ENCODE results near the gene PYGM.

Gene PYGM

DNA sequence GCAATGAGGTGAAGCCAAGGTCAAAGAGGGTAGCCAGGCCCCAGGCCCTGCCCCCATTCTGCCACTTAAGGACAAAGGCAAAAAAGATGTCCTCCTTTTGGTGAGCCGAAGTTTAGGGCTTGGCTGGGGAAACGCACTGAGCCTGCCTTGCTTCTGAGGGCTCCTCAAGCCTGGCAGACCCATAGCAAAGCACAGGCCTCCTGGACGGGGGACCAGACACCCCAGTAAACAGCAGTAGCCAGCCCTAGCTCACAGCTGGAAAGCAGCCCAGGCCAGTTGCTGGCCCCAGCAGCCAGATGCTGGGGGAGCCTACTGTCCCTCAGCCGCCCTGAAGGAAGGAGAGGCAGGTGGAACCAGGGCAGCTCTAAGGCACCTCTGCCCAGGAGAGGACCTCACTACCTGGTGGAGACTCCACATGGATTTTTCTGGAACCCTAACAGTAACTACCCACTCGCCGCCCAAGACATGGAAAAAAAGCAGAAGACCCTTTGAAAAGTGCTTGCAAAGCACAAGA is 3.8 kb upstream of the PYGM start:
- in situ Hi-C loops (cut with MboI; ENCODE audit: low sequenced_read_pairs, unreplicated experiment) = no loop called here
- TF ChIP-seq, protein P1, sequence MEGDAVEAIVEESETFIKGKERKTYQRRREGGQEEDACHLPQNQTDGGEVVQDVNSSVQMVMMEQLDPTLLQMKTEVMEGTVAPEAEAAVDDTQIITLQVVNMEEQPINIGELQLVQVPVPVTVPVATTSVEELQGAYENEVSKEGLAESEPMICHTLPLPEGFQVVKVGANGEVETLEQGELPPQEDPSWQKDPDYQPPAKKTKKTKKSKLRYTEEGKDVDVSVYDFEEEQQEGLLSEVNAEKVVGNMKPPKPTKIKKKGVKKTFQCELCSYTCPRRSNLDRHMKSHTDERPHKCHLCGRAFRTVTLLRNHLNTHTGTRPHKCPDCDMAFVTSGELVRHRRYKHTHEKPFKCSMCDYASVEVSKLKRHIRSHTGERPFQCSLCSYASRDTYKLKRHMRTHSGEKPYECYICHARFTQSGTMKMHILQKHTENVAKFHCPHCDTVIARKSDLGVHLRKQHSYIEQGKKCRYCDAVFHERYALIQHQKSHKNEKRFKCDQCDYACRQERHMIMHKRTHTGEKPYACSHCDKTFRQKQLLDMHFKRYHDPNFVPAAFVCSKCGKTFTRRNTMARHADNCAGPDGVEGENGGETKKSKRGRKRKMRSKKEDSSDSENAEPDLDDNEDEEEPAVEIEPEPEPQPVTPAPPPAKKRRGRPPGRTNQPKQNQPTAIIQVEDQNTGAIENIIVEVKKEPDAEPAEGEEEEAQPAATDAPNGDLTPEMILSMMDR (IDR thresholded peaks at IDR 0.05; ENCODE audit: borderline replicate concordance, control extremely low read depth, extremely low read depth, insufficient read depth, missing control alignments) = no peak
- peak; percentile 22 for DNase-seq (ENCODE audit: low spot score)

DNA sequence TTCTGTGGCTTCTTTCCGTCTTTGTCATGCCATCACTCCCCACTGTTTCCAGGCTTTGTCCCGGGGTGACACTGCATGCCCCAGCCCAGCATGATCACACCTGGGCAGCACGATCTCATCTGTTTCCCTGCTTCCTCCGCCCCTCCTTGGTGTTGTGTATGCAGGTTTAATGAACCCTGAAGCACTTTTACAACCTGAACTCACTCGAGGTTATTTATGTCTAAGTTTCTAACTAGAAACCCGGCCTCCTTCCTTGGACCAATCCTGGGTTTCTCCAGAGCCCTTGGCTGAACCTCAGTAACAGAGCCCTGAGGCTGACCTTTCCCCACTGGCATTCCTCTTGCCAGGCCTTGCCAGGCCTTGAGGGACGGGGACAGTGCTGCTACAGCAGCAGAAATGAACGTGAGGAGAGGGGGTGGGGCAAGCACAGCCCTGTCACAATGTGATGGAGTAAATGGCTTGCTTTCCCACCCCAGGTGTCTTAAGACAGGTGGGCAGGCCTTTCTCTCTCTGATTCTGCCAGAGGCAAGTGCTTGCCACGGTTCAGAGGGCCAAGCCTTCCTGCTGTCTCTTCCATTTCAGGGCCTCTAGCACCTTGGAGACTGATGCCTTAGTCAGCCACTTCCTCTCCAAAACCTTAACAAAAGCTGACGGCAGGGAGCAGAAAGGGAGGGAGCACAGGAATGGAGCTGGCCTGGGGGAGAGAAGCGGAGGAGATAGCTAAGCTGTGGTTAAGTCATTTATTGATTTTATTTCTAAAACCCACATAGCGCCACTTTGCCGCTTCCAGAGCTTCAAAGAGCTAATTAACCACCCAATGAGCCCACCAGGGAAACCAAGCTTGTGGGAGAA is 3.1 kb upstream of the PYGM start:
- DNase-seq (ENCODE audit: low spot score) = peak; percentile 22
- TF ChIP-seq, protein P1 (IDR thresholded peaks at IDR 0.05; ENCODE audit: borderline replicate concordance, control extremely low read depth, extremely low read depth, insufficient read depth, missing control alignments) = no peak
- in situ Hi-C loops (cut with MboI; ENCODE audit: low sequenced_read_pairs, unreplicated experiment) = no loop called here

DNA sequence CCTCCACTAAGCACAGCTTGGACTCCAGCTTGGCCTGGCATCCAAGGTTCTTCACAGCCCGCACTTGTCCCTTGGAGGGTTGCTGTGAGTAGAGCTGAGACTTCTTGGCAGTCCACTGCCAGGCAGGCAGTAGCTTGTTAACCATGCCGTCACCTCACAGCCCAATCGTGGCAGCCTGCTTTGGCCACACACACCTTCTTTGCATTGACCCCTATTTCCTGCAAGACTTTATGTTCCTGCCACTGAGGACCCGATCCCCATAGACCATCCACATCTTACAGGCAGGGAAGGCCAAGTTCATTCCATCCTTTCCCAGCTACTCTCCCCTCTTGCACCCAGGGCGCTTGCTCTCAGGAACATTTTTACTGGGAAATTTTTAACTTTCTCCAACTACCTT is 2.5 kb upstream of the PYGM start:
- in situ Hi-C loops (cut with MboI; ENCODE audit: low sequenced_read_pairs, unreplicated experiment) = no loop called here

DNA sequence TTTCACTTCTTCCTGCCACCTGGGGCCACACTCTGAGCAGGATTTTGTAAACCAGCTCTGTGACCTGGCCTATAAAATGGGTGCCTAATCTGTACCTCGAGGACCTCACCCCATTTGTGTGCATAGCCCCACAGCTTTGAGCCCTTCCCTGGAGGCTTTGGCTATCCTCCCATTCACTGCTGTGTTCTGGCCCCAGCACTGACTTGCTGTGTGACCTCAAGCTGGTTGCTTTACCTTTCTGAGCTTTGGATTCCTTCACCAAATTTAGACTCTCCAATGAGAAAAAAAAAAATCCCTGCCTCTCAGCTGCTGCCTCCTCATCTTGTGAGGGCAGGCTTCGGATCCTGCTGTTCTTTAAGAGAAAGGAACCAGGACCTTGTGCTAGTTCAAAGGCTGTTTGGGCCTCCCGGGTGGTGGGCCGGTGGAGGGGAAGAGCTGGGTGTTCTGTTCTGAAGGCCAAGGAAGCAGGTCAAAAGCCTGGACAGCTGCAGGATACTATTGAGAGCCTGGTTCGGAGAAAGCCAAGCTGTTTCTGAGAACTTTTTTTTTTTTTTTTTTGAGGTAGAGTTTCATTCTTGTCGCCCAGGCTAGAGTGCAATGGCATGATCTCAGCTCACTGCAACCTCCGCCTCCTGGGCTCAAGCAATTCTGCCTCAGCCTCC is 1.1 kb upstream of the PYGM start:
- in situ Hi-C loops (cut with MboI; ENCODE audit: low sequenced_read_pairs, unreplicated experiment) = no loop called here
- peak; percentile 34 for DNase-seq (ENCODE audit: low spot score)
- TF ChIP-seq, protein P1 (IDR thresholded peaks at IDR 0.05; ENCODE audit: borderline replicate concordance, control extremely low read depth, extremely low read depth, insufficient read depth, missing control alignments) = no peak

More for the DNA sequence above, 2.5 kb upstream of the PYGM start:
- TF ChIP-seq, protein P1 (IDR thresholded peaks at IDR 0.05; ENCODE audit: borderline replicate concordance, control extremely low read depth, extremely low read depth, insufficient read depth, missing control alignments) = no peak
- peak; percentile 38 for DNase-seq (ENCODE audit: low spot score)

DNA sequence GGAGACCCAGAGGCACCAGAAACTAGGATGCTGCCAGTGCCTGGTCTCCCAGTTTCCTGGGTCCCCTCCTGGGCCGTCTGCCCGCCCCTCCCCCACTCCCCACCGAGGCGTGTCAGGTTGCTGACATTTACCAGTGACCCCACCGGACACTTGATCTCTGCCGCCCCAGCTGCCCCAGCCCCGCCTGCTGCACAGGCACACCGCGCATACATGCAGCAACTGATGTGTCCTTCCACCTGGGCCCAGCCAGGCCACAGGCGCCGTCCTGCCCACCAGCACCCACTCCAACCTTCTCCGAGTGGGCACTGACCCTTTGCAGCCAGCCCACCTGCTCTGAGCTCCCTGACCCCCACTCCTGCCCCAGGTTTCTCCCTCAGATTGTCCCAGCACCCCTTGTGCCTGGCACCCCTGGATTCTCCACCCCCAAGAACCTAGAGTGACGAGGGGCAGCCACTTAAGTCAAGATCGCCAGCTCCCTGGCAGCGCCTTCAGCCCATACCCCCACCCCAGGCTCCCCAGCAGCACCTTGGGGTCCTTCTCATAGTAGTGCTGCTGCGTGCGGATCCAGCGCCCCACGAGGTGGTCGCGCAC is 548 bp downstream of the PYGM start:
- in situ Hi-C loops (cut with MboI; ENCODE audit: low sequenced_read_pairs, unreplicated experiment) = no loop called here
- TF ChIP-seq, protein P1 (IDR thresholded peaks at IDR 0.05; ENCODE audit: borderline replicate concordance, control extremely low read depth, extremely low read depth, insufficient read depth, missing control alignments) = no peak
- DNase-seq (ENCODE audit: low spot score) = no peak

DNA sequence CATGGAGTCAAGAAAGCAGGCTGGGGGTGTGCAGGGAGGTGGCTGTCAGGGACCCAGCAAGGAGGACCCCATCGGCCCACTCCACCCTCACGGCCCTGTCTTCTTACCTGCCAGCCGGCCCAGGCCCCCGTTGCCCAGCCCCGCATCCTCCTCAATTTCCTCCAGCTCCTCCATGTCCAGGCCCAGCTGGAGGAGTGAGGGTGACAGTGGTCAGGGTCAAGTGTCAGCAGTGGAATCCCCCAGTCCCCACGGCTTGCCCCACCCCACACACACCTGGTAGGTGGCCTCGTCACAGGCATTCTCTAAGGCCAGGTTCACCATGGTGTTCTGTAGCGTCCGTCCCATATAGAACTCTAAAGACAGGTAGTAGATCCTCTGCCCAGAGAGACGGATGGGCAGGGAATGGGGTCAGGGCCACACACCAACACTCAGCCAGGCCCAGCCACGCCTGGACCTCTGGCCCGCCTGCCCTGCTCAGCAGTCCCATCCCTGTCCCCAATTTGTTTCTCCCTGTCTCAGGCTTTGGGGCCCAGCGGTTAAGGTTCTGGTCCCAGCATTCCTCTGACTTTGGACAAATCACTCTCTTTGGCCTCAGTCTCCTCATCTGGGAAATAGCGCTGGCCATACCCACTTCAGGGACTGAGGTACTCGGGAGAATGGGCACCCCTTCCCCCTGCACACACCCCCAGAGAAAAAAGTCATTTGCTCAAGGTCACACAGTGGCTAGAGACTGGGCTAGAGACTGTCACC is 1.3 kb downstream of the PYGM start:
- no peak for DNase-seq (ENCODE audit: low spot score)
- TF ChIP-seq, protein P1 (IDR thresholded peaks at IDR 0.05; ENCODE audit: borderline replicate concordance, control extremely low read depth, extremely low read depth, insufficient read depth, missing control alignments) = no peak
- in situ Hi-C loops (cut with MboI; ENCODE audit: low sequenced_read_pairs, unreplicated experiment) = no loop called here

Data from GM13976 (cell line).